Thoracic aorta (tissue), 2 donors: ENCODE data around the gene C22orf39. TPM values are rescaled to one million over a fixed set of nuclear protein-coding genes. Genes with fewer than 3 reads are reported as not detected.

Experiments
- ATAC-seq: fragments of 150-250 bp; one replicate; pipeline ENCODE4 v1.8.0; 2017; ENCODE audit warnings: low read depth; ENCODE audit not compliant: insufficient number of reproducible peaks, low FRiP score
- DNase-seq: peaks from one replicate; pipeline ENCODE4 v3.0.0-alpha.2; 2020; ENCODE audit warnings: low spot score
- H3K27ac ChIP-seq, 2 donors: fragments of 200-600 bp; sonication (generic); 1 replicate in 1 of 2; 2 replicates in 1 of 2; pipeline ENCODE4 v1.5.1; 2016; ENCODE audit warnings: mild to moderate bottlenecking in 2 of 2, moderate library complexity in 2 of 2
- H3K27me3 ChIP-seq: fragments of 200-600 bp; sonication (generic); replicated peaks from 2 replicates; pipeline ENCODE4 v1.6.0; 2016; ENCODE audit warnings: mild to moderate bottlenecking; ENCODE audit not compliant: insufficient read depth
- H3K36me3 ChIP-seq: fragments of 200-600 bp; sonication (generic); one replicate; pipeline ENCODE4 v1.5.1; 2016
- H3K4me1 ChIP-seq, 2 donors: fragments of 200-600 bp; sonication (generic); 1 replicate in 1 of 2; 2 replicates in 1 of 2; pipeline versions ENCODE4 v1.5.1 to v1.6.0; 2016; ENCODE audit warnings: low read depth in 2 of 2, mild to moderate bottlenecking in 1 of 2; ENCODE audit not compliant: control insufficient read depth in 1 of 2
- H3K4me3 ChIP-seq: fragments of 200-600 bp; sonication (generic); 2 replicates; pipeline ENCODE4 v1.5.1; 2016; ENCODE audit warnings: mild to moderate bottlenecking
- H3K9me3 ChIP-seq: fragments of 200-600 bp; sonication (generic); 2 replicates; pipeline ENCODE4 v1.5.1; 2016
- CTCF ChIP-seq: fragments of 200-600 bp; sonication (generic); IDR thresholded peaks from one replicate; pipeline ENCODE4 v1.5.1; 2019; ENCODE audit warnings: antibody characterized with exemption
- total RNA-seq, 2 donors: library from RNA; depleted of rRNA; stranded (reverse); fragments of >200 nt; gene quantifications; one replicate each; pipeline versions ENCODE4 v1.1.0 to v1.2.3, GENCODE V29; 2016

Gene C22orf39
- total RNA-seq, 2 donors from 2014 or later: 59.8 to 67.7 TPM

- no peak for ATAC-seq
- DNase-seq: no peak
- no peak for TF ChIP-seq CTCF
Measured at GRCh38 chr22:19494001-19494560, 46.6 kb upstream of the C22orf39 start.

GRCh38 chr22:19492504-19493174, 45.1 kb upstream of the C22orf39 start:
- TF ChIP-seq CTCF: no peak
- no peak for ATAC-seq
- peaks cover 0 to 7% of the 10 kb centered on the region in 2 donors for H3K4me1 ChIP-seq
- H3K9me3 ChIP-seq: no peaks in the 10 kb centered on the region
- H3K4me3 ChIP-seq: no peak overlapping the region
- H3K36me3 ChIP-seq: no peaks in the 10 kb centered on the region
- H3K27ac ChIP-seq: no peak overlapping the region
- no peak for DNase-seq
- H3K27me3 ChIP-seq: no peaks in the 10 kb centered on the region

More at GRCh38 chr22:19494001-19494560, 46.6 kb upstream of the C22orf39 start:
- Histone ChIP-seq H3K9me3 (no peaks in the 10 kb centered on the region), H3K4me1 (peaks cover 0 to 3% of the 10 kb centered on the region in 2 donors), H3K4me3 (no peak overlapping the region), H3K27me3 (no peaks in the 10 kb centered on the region), H3K27ac (no peak overlapping the region), H3K36me3 (no peaks in the 10 kb centered on the region)

- Histone ChIP-seq H3K4me1 (peaks cover 0 to 7% of the 10 kb centered on the region in 2 donors), H3K4me3 (no peak overlapping the region), H3K36me3 (no peaks in the 10 kb centered on the region), H3K27ac (no peak overlapping the region), H3K27me3 (no peaks in the 10 kb centered on the region), H3K9me3 (no peaks in the 10 kb centered on the region)
- no peak for ATAC-seq
- no peak for DNase-seq
- no peak for TF ChIP-seq CTCF
Measured at GRCh38 chr22:19490628-19491230, 43.2 kb upstream of the C22orf39 start.

GRCh38 chr22:19488884-19489843, 41.7 kb upstream of the C22orf39 start:
- H3K4me1 ChIP-seq: peaks cover 0 to 7% of the 10 kb centered on the region in 2 donors
- ATAC-seq (no peak), DNase-seq (no peak)
- TF ChIP-seq CTCF: no peak
- no peaks in the 10 kb centered on the region for H3K36me3 ChIP-seq
- H3K27ac ChIP-seq: no peak overlapping the region
- H3K9me3 ChIP-seq: no peaks in the 10 kb centered on the region
- no peaks in the 10 kb centered on the region for H3K27me3 ChIP-seq
- no peak overlapping the region for H3K4me3 ChIP-seq
